Stomach (tissue), 9 donors: ENCODE data around the gene CAMK2A. TPM values are rescaled to one million over a fixed set of nuclear protein-coding genes. Genes with fewer than 3 reads are reported as not detected.

Source experiments
- DNase-seq, 2 donors: peaks; one replicate each; pipeline versions ENCODE4 v3.0.0 to v3.0.0-alpha.2; 2013 to 2019
- H3K27ac ChIP-seq, 5 donors: fragments of 200-600 bp in 4 of 5; sonication (generic) in 4 of 5; one replicate each; pipeline ENCODE4 v1.5.1; 2013 to 2019; ENCODE audit warnings: mild to moderate bottlenecking in 1 of 5, moderate library complexity in 1 of 5
- H3K27me3 ChIP-seq, 3 donors: fragments of 200-600 bp; sonication (generic); one replicate each; pipeline ENCODE4 v1.5.1; 2017 to 2019; ENCODE audit warnings: mixed run types in 1 of 3
- H3K36me3 ChIP-seq, 4 donors: fragments of 200-600 bp; sonication (generic); 1 replicate in 3 of 4; 2 replicates in 1 of 4; pipeline ENCODE4 v1.5.1; 2016 to 2019
- H3K4me1 ChIP-seq, 4 donors: fragments of 200-600 bp; sonication (generic); one replicate each; pipeline ENCODE4 v1.5.1; 2016 to 2019
- H3K4me3 ChIP-seq, 4 donors: fragments of 200-600 bp; sonication (generic) in 3 of 4; one replicate each; pipeline ENCODE4 v1.5.1; 2016 to 2019; ENCODE audit warnings: mild to moderate bottlenecking in 1 of 4
- H3K9me3 ChIP-seq, 4 donors: fragments of 200-600 bp; sonication (generic); one replicate each; pipeline ENCODE4 v1.5.1; 2016 to 2019
- EP300 ChIP-seq: sonication (generic); formaldehyde crosslinking; IDR thresholded peaks from one replicate; pipeline ENCODE4 v1.6.1; 2017; ENCODE audit warnings: antibody characterized with exemption
- POLR2A ChIP-seq, 4 donors: fragments of 450-650 bp; IDR thresholded peaks; one replicate each; pipeline ENCODE4 v1.6.1; 2016; ENCODE audit warnings: antibody characterized with exemption in 4 of 4, control low read depth in 2 of 4, mild to moderate bottlenecking in 1 of 4, moderate library complexity in 1 of 4
- POLR2AphosphoS5 ChIP-seq, 3 donors: sonication (generic); formaldehyde crosslinking; IDR thresholded peaks; one replicate each; pipeline ENCODE4 v1.6.1; 2016; ENCODE audit warnings: antibody characterized with exemption in 3 of 3
- WGBS, 5 donors: extraction: QIAGEN DNeasy Blood & Tissue Kit in 3 of 5; methylation state at CpG; one replicate each; pipeline versions ENCODE4 v1.1.5 to v1.1.7; 2013 to 2018; 5-methylcytosine and 5-hydroxymethylcytosine counted together
- intact Hi-C: fragments of 100-400 bp; cut with DNase I; formaldehyde crosslinking; loops from one replicate; pipeline ENCODE4 v1.15.1; 2023; ENCODE audit warnings: low total_unique reads
- polyA plus RNA-seq, 3 donors: library from polyadenylated mRNA; stranded (reverse); fragments of 200-250 nt; gene quantifications; one replicate each; pipeline ENCODE4 v1.2.3, GENCODE V29; 2013
- total RNA-seq, 5 donors: library from RNA; depleted of rRNA; stranded (reverse); fragments of >200 nt; gene quantifications; one replicate each; pipeline versions ENCODE4 v1.1.0 to v1.2.3, GENCODE V29; 2014 to 2016
- TF ChIP-seq, protein P1 (sequence below), 7 experiments: fragments of 450-650 bp in 4 of 7; fragments of 200-600 bp in 3 of 7; sonication (generic) in 3 of 7; IDR thresholded peaks; one replicate each; pipeline ENCODE4 v1.5.1; 2016 to 2019; ENCODE audit warnings: antibody characterized with exemption in 7 of 7, control low read depth in 2 of 7, mild to moderate bottlenecking in 1 of 7
- donor health status: healthy with polysubstance abuse.
- donor health status: Bipolar disorder and iron deficiency.
- donor health status: healthy.

Gene CAMK2A
- total and polyA plus RNA-seq, 8 donors, result 0.06 to 18.3 (median 0.63) TPM; not detected in 2

DNA sequence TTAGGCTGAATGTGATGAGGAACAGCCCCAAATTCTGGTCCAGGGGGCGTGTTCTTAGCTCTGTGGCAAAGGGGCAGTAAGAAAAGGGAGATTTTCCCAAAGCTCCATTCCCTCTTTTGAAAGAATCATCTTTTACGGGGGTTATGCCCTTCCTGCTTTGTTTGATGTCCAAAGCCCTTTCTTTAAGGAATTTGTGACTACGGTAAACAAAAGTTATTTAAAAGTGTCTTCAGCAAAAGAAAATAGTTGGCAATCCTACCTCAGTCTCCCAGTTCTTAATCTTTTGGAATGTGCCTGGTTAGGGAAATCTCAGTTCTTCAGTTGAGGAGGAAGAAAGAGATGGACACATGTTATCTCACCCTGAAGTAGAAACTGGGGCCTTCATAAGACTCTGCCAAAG, 37.6 kb upstream of the CAMK2A start:
- no peaks in the 10 kb centered on the region for H3K36me3 ChIP-seq
- no peak overlapping the region for H3K27ac ChIP-seq
- H3K9me3 ChIP-seq, result no peaks in the 10 kb centered on the region
- WGBS, 5 donors, result 62 to 67% (median 63%) methylated on average over 3 of the region's 3 CpGs
- H3K4me1 ChIP-seq, result no peaks in the 10 kb centered on the region
- H3K4me3 ChIP-seq, result no peak overlapping the region
- TF ChIP-seq, protein P1, sequence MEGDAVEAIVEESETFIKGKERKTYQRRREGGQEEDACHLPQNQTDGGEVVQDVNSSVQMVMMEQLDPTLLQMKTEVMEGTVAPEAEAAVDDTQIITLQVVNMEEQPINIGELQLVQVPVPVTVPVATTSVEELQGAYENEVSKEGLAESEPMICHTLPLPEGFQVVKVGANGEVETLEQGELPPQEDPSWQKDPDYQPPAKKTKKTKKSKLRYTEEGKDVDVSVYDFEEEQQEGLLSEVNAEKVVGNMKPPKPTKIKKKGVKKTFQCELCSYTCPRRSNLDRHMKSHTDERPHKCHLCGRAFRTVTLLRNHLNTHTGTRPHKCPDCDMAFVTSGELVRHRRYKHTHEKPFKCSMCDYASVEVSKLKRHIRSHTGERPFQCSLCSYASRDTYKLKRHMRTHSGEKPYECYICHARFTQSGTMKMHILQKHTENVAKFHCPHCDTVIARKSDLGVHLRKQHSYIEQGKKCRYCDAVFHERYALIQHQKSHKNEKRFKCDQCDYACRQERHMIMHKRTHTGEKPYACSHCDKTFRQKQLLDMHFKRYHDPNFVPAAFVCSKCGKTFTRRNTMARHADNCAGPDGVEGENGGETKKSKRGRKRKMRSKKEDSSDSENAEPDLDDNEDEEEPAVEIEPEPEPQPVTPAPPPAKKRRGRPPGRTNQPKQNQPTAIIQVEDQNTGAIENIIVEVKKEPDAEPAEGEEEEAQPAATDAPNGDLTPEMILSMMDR (IDR thresholded peaks at IDR 0.05), result no peak
- no peak for TF ChIP-seq POLR2A (IDR thresholded peaks at IDR 0.05)
- TF ChIP-seq POLR2AphosphoS5 (IDR thresholded peaks at IDR 0.05), result no peak
- TF ChIP-seq EP300, result no peak
- no peaks in the 10 kb centered on the region for H3K27me3 ChIP-seq
- DNase-seq, result no peak
- intact Hi-C loops, result no loop called here

DNA sequence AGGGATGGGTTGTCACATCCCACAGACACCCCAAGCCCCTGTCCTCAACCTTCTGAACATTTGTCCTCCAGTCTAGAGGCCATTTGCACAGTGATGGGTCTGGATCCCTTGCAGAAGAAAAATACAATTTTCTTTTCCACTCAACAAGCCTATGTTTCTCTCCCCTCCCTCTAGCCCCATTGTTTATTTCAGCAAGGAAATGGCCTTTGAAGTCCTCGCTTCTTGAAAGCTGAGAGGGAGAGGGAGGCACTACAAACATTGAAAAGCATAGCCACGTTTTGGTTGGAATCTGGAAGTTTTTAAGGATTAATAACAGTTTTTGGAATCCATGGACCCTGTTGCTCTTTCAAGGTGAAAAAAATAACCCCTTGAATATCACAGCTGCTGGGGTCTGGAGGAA, 37.1 kb upstream of the CAMK2A start:
- H3K9me3 ChIP-seq, result no peaks in the 10 kb centered on the region
- TF ChIP-seq, protein P1 (IDR thresholded peaks at IDR 0.05), result no peak
- TF ChIP-seq POLR2AphosphoS5 (IDR thresholded peaks at IDR 0.05) (no peak), POLR2A (IDR thresholded peaks at IDR 0.05) (no peak), EP300 (no peak)
- WGBS, 5 donors, result 38 to 50% (median 40%) methylated on average over 2 of the region's 2 CpGs
- intact Hi-C loops, result no loop called here
- no peak overlapping the region for H3K4me3 ChIP-seq
- no peaks in the 10 kb centered on the region for H3K27me3 ChIP-seq
- DNase-seq, result no peak
- no peaks in the 10 kb centered on the region for H3K36me3 ChIP-seq
- no peaks in the 10 kb centered on the region for H3K4me1 ChIP-seq
- H3K27ac ChIP-seq, result no peak overlapping the region

DNA sequence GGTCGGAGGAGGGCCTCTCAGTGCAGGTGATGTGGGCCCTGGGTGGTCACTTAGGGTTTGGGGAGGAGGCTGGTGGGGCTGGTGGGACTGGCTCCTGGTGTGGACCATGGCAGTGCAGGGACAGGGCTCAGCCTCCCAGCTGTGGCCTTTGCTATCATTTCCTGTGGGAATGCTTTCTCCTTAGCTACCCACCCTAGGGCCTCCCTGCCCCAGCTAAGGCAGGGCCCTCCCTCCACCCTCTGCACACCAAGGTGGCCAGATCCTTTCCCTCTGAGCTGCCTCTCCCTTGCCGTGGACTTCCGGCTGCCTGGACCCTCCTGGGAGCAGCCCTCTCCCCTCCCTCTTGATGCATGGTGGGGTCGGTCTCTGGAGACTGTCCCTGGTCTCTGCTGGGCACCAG, 35.9 kb upstream of the CAMK2A start:
- Histone ChIP-seq H3K36me3 (no peaks in the 10 kb centered on the region), H3K4me1 (peaks cover 0 to 3% (median 1%) of the 10 kb centered on the region in 4 donors), H3K27me3 (no peaks in the 10 kb centered on the region), H3K9me3 (no peaks in the 10 kb centered on the region), H3K27ac (no peak overlapping the region), H3K4me3 (no peak overlapping the region)
- WGBS, 5 donors, result 70 to 78% (median 72%) methylated on average over 4 of the region's 4 CpGs
- TF ChIP-seq POLR2A (IDR thresholded peaks at IDR 0.05) (no peak), EP300 (no peak), POLR2AphosphoS5 (IDR thresholded peaks at IDR 0.05) (no peak)
- TF ChIP-seq, protein P1 (IDR thresholded peaks at IDR 0.05), result no peak
- intact Hi-C loops, result no loop called here
- no peak for DNase-seq

DNA sequence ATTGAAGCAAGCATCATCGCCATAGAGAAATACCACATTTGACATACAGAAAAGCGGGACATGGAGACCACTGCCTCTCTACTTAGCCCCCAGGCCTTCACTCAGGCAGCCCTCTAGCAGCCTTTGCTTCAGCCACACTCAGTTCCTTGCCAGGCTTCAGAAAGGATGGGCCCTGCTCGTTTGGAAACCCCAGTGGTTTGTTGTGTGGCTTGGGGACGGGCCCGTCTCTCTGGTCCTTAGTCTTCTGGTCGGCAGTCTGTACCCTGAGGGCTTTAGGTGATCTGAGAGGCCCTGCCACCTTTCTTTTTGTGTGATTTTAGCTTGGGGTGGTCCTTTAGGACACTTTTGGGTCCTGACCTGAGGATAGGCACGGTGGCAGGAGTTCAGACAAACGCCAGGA, 34.2 kb upstream of the CAMK2A start:
- Histone ChIP-seq H3K4me1 (peaks cover 0 to 13% (median 5%) of the 10 kb centered on the region in 4 donors), H3K9me3 (no peaks in the 10 kb centered on the region), H3K27ac (no peak overlapping the region), H3K4me3 (no peak overlapping the region), H3K27me3 (no peaks in the 10 kb centered on the region), H3K36me3 (no peaks in the 10 kb centered on the region)
- WGBS, 5 donors, result 64 to 95% (median 78%) methylated on average over 8 of the region's 8 CpGs
- no peak for DNase-seq
- intact Hi-C loops, result no loop called here
- TF ChIP-seq POLR2A (IDR thresholded peaks at IDR 0.05), result no peak
- TF ChIP-seq, protein P1 (IDR thresholded peaks at IDR 0.05), result no peak
